Stimulated activated CD8-positive, alpha-beta memory T cell treated with anti-CD3 and anti-CD28 coated beads, Interleukin-15, amount 100 ng/mL, for 1 hour (primary cell): Measurements from ENCODE around the gene PROSER2.

Source experiments
- DNase-seq: peaks from one replicate; pipeline ENCODE4 v3.0.0-alpha.2; 2020; ENCODE audit warnings: low read depth

PROSER2 gene

GRCh38 chr10:11823122-11823988 is at the start of gene PROSER2:
PROSER2 (plus strand) TSS chr10:11823356; CDS start chr10:11852078, 28,722 bp downstream.
- no peak for DNase-seq

- DNase-seq: no peak
These were observed 49.3 kb upstream of the PROSER2 start for GRCh38 chr10:11773761-11774441.

- DNase-seq: no peak
These were observed 47.7 kb upstream of the PROSER2 start for GRCh38 chr10:11775412-11775811.

GRCh38 chr10:11776080-11776479 is 47.1 kb upstream of the PROSER2 start:
- DNase-seq: no peak

GRCh38 chr10:11781114-11781513 is 42.0 kb upstream of the PROSER2 start:
- no peak for DNase-seq

- DNase-seq: no peak
These were observed 40.2 kb upstream of the PROSER2 start for GRCh38 chr10:11782793-11783557.

- DNase-seq: no peak
These were observed 39.6 kb upstream of the PROSER2 start for GRCh38 chr10:11783558-11783865.

GRCh38 chr10:11787374-11787773 is 35.8 kb upstream of the PROSER2 start:
- no peak for DNase-seq

- no peak for DNase-seq
These were observed 35.3 kb upstream of the PROSER2 start for GRCh38 chr10:11787846-11788245.

GRCh38 chr10:11789306-11789705 is 33.9 kb upstream of the PROSER2 start:
- no peak for DNase-seq

GRCh38 chr10:11789956-11790355 is 33.2 kb upstream of the PROSER2 start:
- DNase-seq: no peak

- DNase-seq: no peak
These were observed 29.2 kb upstream of the PROSER2 start for GRCh38 chr10:11793762-11794479.

- DNase-seq: no peak
These were observed 28.6 kb upstream of the PROSER2 start for GRCh38 chr10:11794566-11794965.

GRCh38 chr10:11795101-11795920 is 27.8 kb upstream of the PROSER2 start:
- DNase-seq: no peak

- DNase-seq: no peak
These were observed 26.7 kb upstream of the PROSER2 start for GRCh38 chr10:11796474-11796873.

- DNase-seq: no peak
These were observed 25.9 kb upstream of the PROSER2 start for GRCh38 chr10:11797281-11797680.

GRCh38 chr10:11797847-11798633 is 25.1 kb upstream of the PROSER2 start:
- DNase-seq: no peak

GRCh38 chr10:11798845-11799735 is 24.1 kb upstream of the PROSER2 start:
- DNase-seq: no peak

- no peak for DNase-seq
These were observed 23.4 kb upstream of the PROSER2 start for GRCh38 chr10:11799736-11800080.
